ENCODE results near the gene AHRR.
"Not testable (repeated sequence)": the region's sequence is repeated elsewhere in the genome, so short reads cannot be mapped to it uniquely, and the experiment has no call there.

The AHRR gene

DNA sequence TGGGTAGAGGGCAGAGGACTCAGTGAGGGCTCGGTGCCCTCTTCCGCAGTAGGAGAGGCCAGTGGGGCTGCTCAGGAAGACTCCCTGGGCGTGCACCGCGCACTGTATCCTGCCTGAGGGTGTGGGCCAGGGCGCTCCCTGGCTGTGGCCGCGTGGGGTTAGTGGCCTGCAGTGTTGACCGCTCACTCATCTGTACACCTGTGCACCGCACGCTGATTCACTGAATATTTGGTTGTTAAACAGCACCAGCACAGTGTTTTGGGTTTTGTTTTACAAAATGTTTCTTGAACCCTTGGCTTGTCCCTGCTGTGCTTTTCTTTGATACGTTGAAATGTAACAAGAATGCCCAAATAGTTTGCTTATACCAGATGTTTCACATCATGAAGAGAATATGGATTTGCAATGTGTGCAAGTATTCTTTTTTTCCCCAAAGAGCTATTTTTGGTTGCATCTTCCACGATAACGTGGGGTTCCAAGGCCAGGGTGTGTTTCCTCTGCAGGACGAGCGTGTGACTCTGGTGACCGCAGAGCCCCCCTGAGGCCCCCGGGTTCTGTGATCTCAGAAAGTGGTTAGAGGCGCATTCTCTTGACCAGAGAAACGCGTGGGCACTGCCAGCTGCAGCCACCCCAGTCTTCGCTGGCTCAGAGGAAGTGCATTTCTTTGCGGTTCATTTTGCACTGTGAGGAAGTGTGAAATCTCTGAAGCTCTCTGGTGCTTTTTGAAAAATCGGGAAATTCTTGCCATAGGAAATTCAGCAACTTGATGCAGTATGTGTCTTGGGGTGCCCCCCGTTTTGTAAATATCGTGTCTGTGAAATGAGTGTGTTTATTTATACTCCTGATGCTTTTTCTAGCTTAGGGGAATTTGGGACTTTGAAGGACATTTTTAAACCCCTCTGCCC, 46.9 kb downstream of the AHRR start:
- DNase-seq: no peak

DNA sequence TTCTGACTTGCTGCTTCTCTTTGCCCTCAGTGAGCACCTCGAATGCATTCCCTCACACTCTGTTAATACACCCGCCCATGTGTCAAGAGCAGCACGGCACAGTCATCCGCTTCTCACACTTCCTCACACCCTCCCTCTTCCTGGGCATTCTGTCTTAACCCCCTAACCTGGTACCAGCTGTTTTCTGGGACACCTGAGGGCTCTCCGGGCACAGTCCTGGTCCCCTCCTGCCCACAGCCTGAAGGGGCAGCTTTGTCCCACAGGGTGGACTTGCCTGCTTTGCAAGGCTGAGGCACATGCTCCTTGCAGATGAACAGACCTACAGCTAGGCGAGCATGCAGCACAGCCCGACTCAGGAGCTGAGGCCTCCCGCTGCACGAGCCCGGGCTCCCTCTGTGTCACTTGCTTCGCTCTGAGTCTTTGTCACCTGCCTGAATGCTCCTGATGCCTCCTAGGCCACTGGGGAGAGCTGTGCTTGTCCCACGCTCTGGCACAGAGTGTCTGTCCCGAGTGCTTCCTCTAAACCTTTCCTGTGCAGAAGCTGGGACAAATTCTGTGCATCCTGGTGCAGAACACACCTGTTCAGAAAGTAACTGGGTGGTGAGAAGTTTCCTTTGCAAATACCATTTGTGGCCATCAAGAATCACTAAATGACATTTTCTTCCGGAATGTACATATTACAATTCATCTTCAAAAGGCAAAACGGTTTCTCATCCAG, 47.8 kb downstream of the AHRR start:
- DNase-seq: no peak

- DNase-seq: not testable (repeated sequence)
Observed at GRCh38 chr5:369869-370236, 48.3 kb downstream of the AHRR start.

GRCh38 chr5:370311-370958, 48.9 kb downstream of the AHRR start:
- DNase-seq: no peak

DNA sequence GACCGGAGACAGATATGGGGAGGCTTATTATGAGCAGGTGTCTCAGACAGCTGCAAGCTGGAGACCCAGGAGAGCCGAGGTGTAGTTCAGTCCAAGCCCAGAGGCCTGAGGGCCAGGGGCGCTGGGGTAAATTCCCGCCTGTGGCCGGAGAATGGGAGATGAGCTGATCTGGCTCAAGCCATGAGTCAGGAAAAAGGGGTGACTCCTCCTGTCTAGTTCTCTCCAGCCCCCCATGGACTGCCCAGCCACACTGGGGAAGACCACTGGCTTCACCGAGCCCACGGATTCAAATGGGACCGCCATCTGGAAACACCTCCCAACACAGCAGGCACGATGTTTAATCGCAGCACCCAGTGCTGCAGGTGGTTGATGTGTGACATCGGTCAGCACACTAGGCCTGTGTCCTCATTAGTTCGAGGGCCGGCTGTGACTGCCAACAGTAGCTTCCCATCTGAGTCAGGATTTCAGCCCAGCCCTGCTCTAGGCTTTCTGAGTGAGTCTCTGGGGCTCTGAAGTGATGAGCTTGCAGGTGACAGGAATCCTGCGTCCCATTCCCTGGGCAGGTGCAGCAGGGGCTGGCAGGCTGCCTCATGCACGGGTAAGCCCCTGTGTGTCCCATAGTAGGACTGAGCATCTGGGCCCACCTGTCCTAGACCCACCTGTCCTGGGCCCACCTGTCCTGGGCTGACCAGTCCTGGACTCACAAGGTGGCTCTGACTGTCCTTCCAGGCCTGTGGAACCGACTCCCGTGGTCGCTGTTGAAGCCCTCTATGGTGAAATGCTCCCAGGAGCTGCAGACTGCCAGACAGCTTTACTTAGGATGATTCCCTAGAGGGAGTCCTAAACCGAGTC, 49.7 kb downstream of the AHRR start:
- DNase-seq: no peak

DNA sequence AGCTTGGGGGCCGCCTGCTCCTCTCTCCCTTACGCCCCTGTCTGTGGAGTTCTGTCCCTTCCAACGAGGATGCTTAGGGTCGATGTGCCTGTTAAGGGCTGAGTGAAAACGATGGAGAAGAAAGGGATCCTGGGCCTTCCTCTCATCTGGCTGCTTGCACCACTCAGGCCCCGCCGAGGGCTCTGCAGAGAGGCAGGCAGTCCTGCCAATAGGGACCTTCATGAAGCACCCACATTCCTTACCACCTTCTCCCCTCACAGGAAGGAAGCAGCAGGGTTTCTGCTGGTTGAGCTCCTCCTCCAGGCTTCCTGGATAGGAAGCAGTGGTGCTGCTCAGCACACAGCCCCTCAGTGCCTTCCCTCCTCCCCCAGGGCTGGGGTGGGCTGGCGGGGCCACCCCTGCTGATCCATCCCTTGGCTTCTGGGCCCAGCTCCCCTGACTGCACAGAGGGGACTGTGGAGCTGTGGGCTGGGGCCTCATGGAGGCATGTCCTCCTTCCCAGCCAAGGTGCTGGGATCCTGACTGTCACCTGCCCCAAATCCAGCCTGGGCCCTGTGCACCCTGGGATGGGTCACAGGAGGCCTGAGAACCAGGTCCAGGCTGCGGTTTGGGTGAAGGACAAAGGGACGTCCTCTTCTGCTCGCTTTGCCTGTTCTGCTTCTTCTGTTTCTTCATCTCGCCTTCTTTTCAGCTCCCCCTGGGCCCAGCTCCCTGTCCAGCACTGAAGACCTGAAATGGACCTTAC, 50.5 kb downstream of the AHRR start:
- DNase-seq: no peak

GRCh38 chr5:372556-372995, 51.1 kb downstream of the AHRR start:
- no peak for DNase-seq

DNA sequence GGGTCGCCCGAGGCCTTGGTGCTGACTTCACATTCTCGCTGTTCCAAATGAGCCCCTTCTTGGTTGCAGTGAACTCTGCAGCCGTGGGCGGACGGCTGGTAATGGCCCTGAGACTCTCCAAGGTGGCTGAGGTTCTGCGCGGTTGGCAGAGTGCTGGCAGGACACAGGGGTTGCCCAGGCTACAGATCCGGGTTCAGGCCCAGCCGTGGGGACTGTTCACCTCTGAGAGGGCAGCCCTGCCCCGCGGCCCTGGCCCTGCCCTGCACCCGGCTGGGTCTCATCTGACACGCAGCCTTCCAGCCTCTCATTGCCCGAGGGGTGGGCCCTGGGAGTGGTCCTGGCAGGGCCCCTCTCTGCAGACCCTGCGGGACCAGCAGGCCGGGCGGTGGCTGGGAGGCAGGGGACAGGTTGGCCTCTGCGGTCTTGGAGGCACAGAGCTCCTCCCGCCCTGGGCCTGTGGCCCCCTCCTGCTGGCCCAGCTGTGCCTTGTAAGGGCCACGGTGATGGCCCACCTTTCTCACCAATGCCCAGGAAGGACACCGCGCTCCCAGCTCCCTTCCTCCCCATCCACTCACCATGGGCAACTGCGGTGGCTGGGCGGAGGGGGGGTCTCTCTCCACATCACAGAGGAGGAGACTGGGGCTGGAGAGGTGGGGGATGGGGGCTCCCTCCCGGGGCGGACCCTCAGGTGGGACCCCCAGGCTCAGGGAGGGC, 51.6 kb downstream of the AHRR start:
- DNase-seq: no peak

DNA sequence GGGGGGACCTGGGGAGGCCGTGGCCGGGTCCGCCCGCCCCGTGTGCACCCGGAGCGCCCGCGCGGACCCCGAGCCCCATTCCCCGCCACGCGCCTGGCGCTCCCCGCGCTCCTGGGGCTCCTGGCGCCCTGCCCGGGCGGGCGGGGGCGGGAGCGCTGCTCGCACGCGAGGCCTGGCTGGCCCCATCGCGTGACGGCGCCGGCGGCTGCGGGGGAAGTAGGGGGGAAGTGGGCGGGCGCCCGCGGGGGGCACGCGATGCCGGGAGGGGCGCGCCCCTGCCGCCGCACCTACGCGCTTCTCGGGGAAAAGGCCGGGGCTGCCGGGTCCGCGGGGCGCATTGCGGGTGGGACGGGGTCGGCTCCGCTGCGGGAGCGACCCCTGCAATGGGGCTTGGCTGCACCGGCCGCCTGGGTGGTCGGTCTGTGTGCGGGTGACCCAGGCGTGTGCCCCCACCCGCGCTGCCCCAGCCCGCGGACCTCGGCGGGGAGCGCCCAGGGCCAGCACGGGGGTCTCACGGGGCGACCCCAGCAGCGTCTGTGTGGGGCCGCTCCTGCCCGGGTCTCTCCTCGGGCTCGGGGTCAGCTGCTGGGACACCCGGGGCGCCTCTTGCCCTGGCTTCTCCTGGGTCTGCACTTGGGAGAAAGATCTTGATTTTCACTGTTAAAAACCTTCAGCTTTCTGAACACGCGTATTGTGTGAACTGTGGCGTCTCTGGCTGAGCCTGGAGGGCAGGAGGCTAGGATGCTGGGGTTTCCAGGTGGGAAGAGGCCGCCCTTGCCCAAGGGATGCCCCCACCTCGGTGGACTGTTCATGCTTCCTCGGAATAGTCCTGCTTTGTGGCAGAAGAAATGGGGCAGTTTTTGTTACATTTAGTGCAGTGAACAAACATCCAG, 52.4 kb downstream of the AHRR start:
- DNase-seq: peak; percentile 2

GRCh38 chr5:374631-375335, 53.3 kb downstream of the AHRR start:
- no peak for DNase-seq

- no peak for DNase-seq
Observed at GRCh38 chr5:375336-375920, 53.9 kb downstream of the AHRR start.

GRCh38 chr5:375921-376798, 54.6 kb downstream of the AHRR start:
- no peak for DNase-seq

DNA sequence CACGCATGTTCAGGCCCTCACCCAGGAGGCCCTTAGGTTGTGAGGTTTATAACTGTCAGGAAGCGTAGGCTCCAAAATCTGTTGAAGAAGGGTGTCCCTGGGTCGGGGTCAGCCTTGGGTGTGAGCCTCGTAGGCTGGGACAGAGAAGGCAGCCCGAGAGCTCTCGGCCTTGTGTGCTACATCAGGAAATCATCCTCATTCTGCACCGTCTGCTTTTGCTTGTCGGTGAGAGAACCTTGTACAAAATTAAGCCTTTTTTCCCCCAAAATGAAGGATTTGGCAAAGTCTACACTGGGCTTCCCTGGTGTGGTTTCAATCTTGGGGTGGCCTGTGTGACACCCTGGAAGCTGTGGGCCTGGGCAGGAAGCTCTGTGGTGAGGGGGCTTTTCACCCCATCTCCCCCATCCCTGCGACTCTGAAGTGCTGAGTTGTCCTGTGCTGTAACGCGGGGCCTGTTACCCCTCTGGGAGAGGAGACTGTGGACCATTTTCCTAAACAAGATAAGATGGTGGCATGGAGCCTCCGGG, 55.3 kb downstream of the AHRR start:
- no peak for DNase-seq

GRCh38 chr5:377326-377981, 55.9 kb downstream of the AHRR start:
- no peak for DNase-seq

DNA sequence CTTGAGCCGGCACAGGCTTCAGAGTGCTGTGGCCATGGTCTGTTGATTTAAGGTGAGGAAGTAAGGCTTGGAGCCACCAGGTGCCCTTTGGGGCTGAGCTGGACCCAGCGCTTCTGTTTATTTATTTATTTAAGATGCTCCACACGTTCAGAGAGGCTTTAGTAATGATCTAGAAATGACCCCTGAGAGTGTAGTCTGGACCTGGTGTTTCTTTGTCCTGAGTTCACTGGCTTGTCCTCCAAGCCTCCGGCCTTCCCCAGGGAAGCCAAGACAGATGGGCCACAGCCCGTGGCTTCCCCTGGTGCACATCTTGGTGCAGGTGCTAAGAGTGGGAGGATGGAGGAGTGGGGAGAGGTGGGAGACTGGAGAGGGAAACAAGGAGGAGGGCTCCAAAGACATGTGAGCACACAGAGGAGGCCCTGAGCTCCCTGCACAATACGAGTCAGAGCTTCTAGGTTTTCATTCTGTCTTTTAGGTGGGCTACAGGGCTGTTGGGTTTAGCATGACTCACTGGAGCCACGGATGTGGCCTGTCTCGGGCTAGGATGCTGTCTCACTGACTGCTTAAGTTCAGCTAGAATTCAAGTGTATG, 56.9 kb downstream of the AHRR start:
- no peak for DNase-seq

- no peak for DNase-seq
Observed at GRCh38 chr5:378976-379742, 57.6 kb downstream of the AHRR start.
